Measurements from ENCODE around the gene CHST8. TPM values are rescaled to one million over a fixed set of nuclear protein-coding genes. Genes with fewer than 3 reads are reported as not detected.

CHST8 gene
- polyA plus RNA-seq, 1 of the 3 experiments (the other 2 are of a cell fraction) = 0.05 TPM

- Histone ChIP-seq H3F3A (replicated peaks; ENCODE audit: insufficient read depth) (no peaks in the 10 kb centered on the region), H3K9ac (no peak overlapping the region), H3K9me2 (no peaks in the 10 kb centered on the region), H3K36me3 (replicated peaks in 1 of 2; ENCODE audit: control insufficient read depth in 1 of 2, insufficient read depth in 2 of 2, low read length in 1 of 2) (no peaks in the 10 kb centered on the region), H3K4me1 (ENCODE audit: control insufficient read depth in 1 of 2, insufficient read depth in 2 of 2, low read depth in 1 of 2, low read length in 1 of 2) (peaks cover 0 to 58% of the 10 kb centered on the region in 2 experiments; a peak in 1 of 4 replicates), H3K27me3 (ENCODE audit: insufficient read depth) (no peaks in the 10 kb centered on the region), H3K9me3 (no peaks in the 10 kb centered on the region), H3K4me3 (ENCODE audit: low read depth in 2 of 2, low read length in 1 of 2) (no peak overlapping the region), H3K79me2 (ENCODE audit: insufficient read depth) (no peaks in the 10 kb centered on the region), H4K20me1 (ENCODE audit: insufficient read depth) (no peaks in the 10 kb centered on the region), H3K4me2 (no peak overlapping the region), H2AFZ (ENCODE audit: low read depth) (no peak overlapping the region), H3K27ac (ENCODE audit: low read depth in 2 of 2, low read length in 1 of 2) (peak overlapping the region in 1 of 2 experiments; percentile 39; a peak in 1 of 4 replicates)
- peak; percentile 67 for DNase-seq
- TF ChIP-seq CHD2 (IDR thresholded peaks at IDR 0.05; ENCODE audit: low read length, partially characterized antibody) = peak; percentile 36
- no peak for TF ChIP-seq EZH2phosphoT487 (IDR thresholded peaks at IDR 0.05; ENCODE audit: borderline replicate concordance, low read depth)
- ChIA-PET CTCF (interaction anchor here (0.6 to 3.1 kb wide), 9 partner anchors 25 to 601 kb away, joined by 3 to 11 read pairs (median 5); no protein-coding TSS in a partner anchor), POLR2A (interaction anchor here (1.0 kb wide), 2 partner anchors 8 to 39 kb away, joined by 3 read pairs; no protein-coding TSS in a partner anchor)
- 49% methylated on average over 6 of the region's 7 CpGs for WGBS (ENCODE audit: low lambda C conversion rate)
These were observed 102.9 kb downstream of the CHST8 start for GRCh38 chr19:33724721-33725060.

GRCh38 chr19:33725567-33725966 is 103.8 kb downstream of the CHST8 start:
- no peaks in the 10 kb centered on the region for H3K36me3 ChIP-seq (replicated peaks in 1 of 2; ENCODE audit: control insufficient read depth in 1 of 2, insufficient read depth in 2 of 2, low read length in 1 of 2)
- H3K27ac ChIP-seq (ENCODE audit: low read depth in 2 of 2, low read length in 1 of 2) = no peak overlapping the region; a peak in 1 of 4 replicates
- H3K4me1 ChIP-seq (ENCODE audit: control insufficient read depth in 1 of 2, insufficient read depth in 2 of 2, low read depth in 1 of 2, low read length in 1 of 2) = peaks cover 0 to 58% of the 10 kb centered on the region in 2 experiments; a peak in 1 of 4 replicates
- ChIA-PET CTCF (interaction anchor here (1.1 to 3.1 kb wide), 5 partner anchors 9 to 52 kb away, joined by 3 to 11 read pairs (median 4); no protein-coding TSS in a partner anchor), POLR2A (interaction anchor here (1.0 kb wide), 1 partner anchor 38 kb away, joined by 3 read pairs; no protein-coding TSS in a partner anchor)
- H3F3A ChIP-seq (replicated peaks; ENCODE audit: insufficient read depth) = no peaks in the 10 kb centered on the region
- no peaks in the 10 kb centered on the region for H4K20me1 ChIP-seq (ENCODE audit: insufficient read depth)
- H3K9me2 ChIP-seq = no peaks in the 10 kb centered on the region
- TF ChIP-seq GATA2 (CRISPR knock-in tag; IDR thresholded peaks at IDR 0.05) = 0 out of 2 replicates have a peak, but pooled peaks have one; percentile 6
- TF ChIP-seq RFX5 (IDR thresholded peaks at IDR 0.05; ENCODE audit: low read length) = no peak
- no peak for TF ChIP-seq MEF2A (IDR thresholded peaks at IDR 0.05; ENCODE audit: borderline replicate concordance, low read depth)
- TF ChIP-seq FOXJ3 (CRISPR knock-in tag; IDR thresholded peaks at IDR 0.05) = no peak
- no peak for TF ChIP-seq MAX (IDR thresholded peaks at IDR 0.05; ENCODE audit: low read depth)
- no peak for TF ChIP-seq FOXM1 (IDR thresholded peaks at IDR 0.05; ENCODE audit: low read depth)
- TF ChIP-seq JUND (IDR thresholded peaks at IDR 0.05) = no peak
- no peak for TF ChIP-seq POLR2AphosphoS5 (IDR thresholded peaks at IDR 0.05; ENCODE audit: low read depth, low read length)
- no peak overlapping the region for H3K4me3 ChIP-seq (ENCODE audit: low read depth in 2 of 2, low read length in 1 of 2)
- no peaks in the 10 kb centered on the region for H3K27me3 ChIP-seq (ENCODE audit: insufficient read depth)
- H3K9ac ChIP-seq = no peak overlapping the region
- no peak for DNase-seq
- H3K4me2 ChIP-seq = no peak overlapping the region
- no peaks in the 10 kb centered on the region for H3K79me2 ChIP-seq (ENCODE audit: insufficient read depth)
- no peak overlapping the region for H2AFZ ChIP-seq (ENCODE audit: low read depth)
- WGBS (ENCODE audit: low lambda C conversion rate) = 40% methylated on average over 6 of the region's 9 CpGs
- H3K9me3 ChIP-seq = no peaks in the 10 kb centered on the region

- Histone ChIP-seq H2AFZ (ENCODE audit: low read depth) (no peak overlapping the region), H3K27me3 (ENCODE audit: insufficient read depth) (no peaks in the 10 kb centered on the region), H3K9me2 (no peaks in the 10 kb centered on the region), H3K27ac (ENCODE audit: low read depth in 2 of 2, low read length in 1 of 2) (no peak overlapping the region; a peak in 1 of 4 replicates), H3K4me1 (ENCODE audit: control insufficient read depth in 1 of 2, insufficient read depth in 2 of 2, low read depth in 1 of 2, low read length in 1 of 2) (peaks cover 0 to 58% of the 10 kb centered on the region in 2 experiments; a peak in 1 of 4 replicates), H3K4me3 (ENCODE audit: low read depth in 2 of 2, low read length in 1 of 2) (no peak overlapping the region), H3K36me3 (replicated peaks in 1 of 2; ENCODE audit: control insufficient read depth in 1 of 2, insufficient read depth in 2 of 2, low read length in 1 of 2) (no peaks in the 10 kb centered on the region), H3F3A (replicated peaks; ENCODE audit: insufficient read depth) (no peaks in the 10 kb centered on the region), H4K20me1 (ENCODE audit: insufficient read depth) (no peaks in the 10 kb centered on the region), H3K9ac (no peak overlapping the region), H3K9me3 (no peaks in the 10 kb centered on the region), H3K79me2 (ENCODE audit: insufficient read depth) (no peaks in the 10 kb centered on the region), H3K4me2 (no peak overlapping the region)
- ChIA-PET CTCF (interaction anchor here (1.1 to 2.3 kb wide), 2 partner anchors 44 to 52 kb away, joined by 3 to 5 read pairs; no protein-coding TSS in a partner anchor), POLR2A (no interaction called here)
- DNase-seq = no peak
- 45% methylated on average over 12 of the region's 12 CpGs for WGBS (ENCODE audit: low lambda C conversion rate)
- TF ChIP-seq SMC3 (IDR thresholded peaks at IDR 0.05; ENCODE audit: low read depth, low read length) = no peak
- TF ChIP-seq MAX (IDR thresholded peaks at IDR 0.05; ENCODE audit: low read depth) = no peak
- TF ChIP-seq USF1 (IDR thresholded peaks at IDR 0.05; ENCODE audit: borderline replicate concordance, low read depth) = no peak
- no peak for TF ChIP-seq CTCF (IDR thresholded peaks at IDR 0.05)
These were observed 105.0 kb downstream of the CHST8 start for GRCh38 chr19:33726756-33727155.

All from SK-N-SH (cell line).